H1 (cell line): ENCODE results near the gene OR1I1. TPM values are rescaled to one million over a fixed set of nuclear protein-coding genes. Genes with fewer than 3 reads are reported as not detected.

Experiments used
- CTCF ChIA-PET: fragments of 300-600 bp; sonication (Branson Sonifier 250); formaldehyde crosslinking; loops from one replicate; lab custom pipeline; 2021; ENCODE audit not compliant: partially characterized antibody; lab: Charles Lee
- POLR2A ChIA-PET: fragments of 300-600 bp; sonication (Branson Sonifier 250); formaldehyde crosslinking; loops from one replicate; lab custom pipeline; 2021; ENCODE audit warnings: inconsistent platforms; ENCODE audit not compliant: partially characterized antibody; lab: Charles Lee
- DNase-seq, 2 experiments: peaks; one replicate each; pipeline versions ENCODE4 v3.0.0 to v3.0.0-alpha.2; 2010 to 2022; ENCODE audit warnings: low spot score in 2 of 2, low read depth in 1 of 2, mixed read lengths in 1 of 2
- FAIRE-seq: peaks from 2 replicates; lab custom pipeline; 2011; peaks lifted over from hg19 to GRCh38; lab: Jason Lieb, UNC
- H2AFZ ChIP-seq: 2 replicates; pipeline ENCODE4 v1.8.1; 2012; ENCODE audit warnings: low read length, inconsistent platforms
- H2AK5ac ChIP-seq: 2 replicates; pipeline ENCODE4 v1.6.1; 2013; ENCODE audit warnings: low read depth, low read length
- H2BK120ac ChIP-seq: replicated peaks from 2 replicates; pipeline ENCODE3; 2013; ENCODE audit warnings: low read depth, low read length, inconsistent platforms
- H2BK12ac ChIP-seq: 2 replicates; pipeline ENCODE4 v1.6.1; 2013; ENCODE audit warnings: low read depth, low read length
- H2BK15ac ChIP-seq: 2 replicates; pipeline ENCODE4 v1.6.1; 2013; ENCODE audit warnings: low read length
- H2BK20ac ChIP-seq: 2 replicates; pipeline ENCODE4 v1.6.1; 2013; ENCODE audit warnings: low read length
- H2BK5ac ChIP-seq: 2 replicates; pipeline ENCODE4 v1.6.1; 2013; ENCODE audit warnings: low read depth, low read length
- H3K14ac ChIP-seq: 2 replicates; pipeline ENCODE4 v1.6.1; 2013; ENCODE audit warnings: inconsistent platforms; ENCODE audit not compliant: insufficient read length
- H3K18ac ChIP-seq: 2 replicates; pipeline ENCODE4 v1.6.1; 2013; ENCODE audit warnings: low read length; ENCODE audit errors: extremely low read depth
- H3K23ac ChIP-seq: 2 replicates; pipeline ENCODE4 v1.6.1; 2013; ENCODE audit warnings: inconsistent platforms; ENCODE audit not compliant: insufficient read length
- H3K23me2 ChIP-seq: 2 replicates; pipeline ENCODE4 v1.6.1; 2013; ENCODE audit warnings: low read depth, low read length
- H3K27ac ChIP-seq: 2 replicates; pipeline ENCODE4 v1.6.1; 2011; ENCODE audit warnings: low read depth, low read length, inconsistent platforms
- H3K27me3 ChIP-seq, 4 experiments: replicated peaks in 1 of 4; 1 replicate in 1 of 4; 2 replicates in 3 of 4; pipeline versions ENCODE4 v1.6.1 to v1.8.1; 2011 to 2013; ENCODE audit warnings: low read length in 3 of 4, mild to moderate bottlenecking in 3 of 4, inconsistent platforms in 2 of 4, mixed read lengths in 2 of 4, moderate library complexity in 1 of 4; ENCODE audit not compliant: control insufficient read depth in 3 of 4, insufficient read depth in 3 of 4; ENCODE audit errors: extremely low read depth in 1 of 4
- H3K36me3 ChIP-seq, 4 experiments: 2 replicates each; pipeline versions ENCODE4 v1.6.1 to v1.8.1; 2011 to 2013; ENCODE audit warnings: mild to moderate bottlenecking in 4 of 4, low read length in 3 of 4, moderate library complexity in 2 of 4, control low read depth in 1 of 4, inconsistent platforms in 1 of 4; ENCODE audit not compliant: insufficient read depth in 4 of 4, control insufficient read depth in 2 of 4
- H3K4ac ChIP-seq: replicated peaks from 2 replicates; pipeline ENCODE3; 2013; ENCODE audit warnings: low read length, low read depth, mixed read lengths, inconsistent platforms; ENCODE audit not compliant: insufficient read length
- H3K4me1 ChIP-seq, 4 experiments: replicated peaks in 1 of 4; 1 replicate in 1 of 4; 2 replicates in 3 of 4; pipeline versions ENCODE4 v1.6.1 to v1.8.1; 2011 to 2013; ENCODE audit warnings: low read length in 3 of 4, inconsistent platforms in 2 of 4, mixed read lengths in 1 of 4; ENCODE audit not compliant: insufficient read depth in 4 of 4, control insufficient read depth in 3 of 4
- H3K4me2 ChIP-seq, 2 experiments: 2 replicates each; pipeline versions ENCODE4 v1.6.1 to v1.8.1; 2011 to 2013; ENCODE audit warnings: low read depth in 2 of 2, low read length in 2 of 2, control low read depth in 1 of 2, inconsistent platforms in 1 of 2, mild to moderate bottlenecking in 1 of 2; ENCODE audit not compliant: insufficient read depth in 1 of 2
- H3K4me3 ChIP-seq, 4 experiments: fragments of 200-600, 300-600 bp in 1 of 4; sonication (generic), shearing (Covaris generic), sonication (Bioruptor Twin) in 1 of 4; 2 replicates each; pipeline versions ENCODE4 v1.5.1 to v1.8.1; 2011 to 2016; ENCODE audit warnings: low read length in 4 of 4, low read depth in 3 of 4, control low read depth in 2 of 4, inconsistent platforms in 2 of 4, mild to moderate bottlenecking in 2 of 4, mixed read lengths in 1 of 4, moderate library complexity in 1 of 4; ENCODE audit not compliant: insufficient read depth in 2 of 4; ENCODE audit errors: extremely low read depth in 1 of 4
- H3K56ac ChIP-seq: replicated peaks from 2 replicates; pipeline ENCODE3; 2013; ENCODE audit warnings: low read depth, mild to moderate bottlenecking, mixed read lengths, low read length, inconsistent platforms; ENCODE audit not compliant: insufficient read length
- H3K79me1 ChIP-seq: 2 replicates; pipeline ENCODE4 v1.6.1; 2013; ENCODE audit warnings: low read depth, low read length, control low read depth
- H3K79me2 ChIP-seq, 2 experiments: 2 replicates each; pipeline versions ENCODE4 v1.6.1 to v1.8.1; 2012 to 2013; ENCODE audit warnings: low read length in 2 of 2, mild to moderate bottlenecking in 2 of 2, inconsistent platforms in 1 of 2; ENCODE audit not compliant: insufficient read depth in 2 of 2, control insufficient read depth in 1 of 2
- H3K9ac ChIP-seq, 4 experiments: replicated peaks in 1 of 4; 1 replicate in 1 of 4; 2 replicates in 3 of 4; pipeline versions ENCODE4 v1.6.1 to v1.8.1; 2011 to 2013; ENCODE audit warnings: low read depth in 3 of 4, low read length in 3 of 4, control low read depth in 2 of 4, mild to moderate bottlenecking in 2 of 4, moderate library complexity in 2 of 4, inconsistent platforms in 1 of 4; ENCODE audit errors: extremely low read depth in 1 of 4
- H3K9me3 ChIP-seq, 2 experiments: 2 replicates each; pipeline versions ENCODE4 v1.6.1 to v1.8.1; 2012 to 2013; ENCODE audit warnings: mild to moderate bottlenecking in 2 of 2, moderate library complexity in 2 of 2, control low read depth in 1 of 2, inconsistent platforms in 1 of 2, low read depth in 1 of 2, low read length in 1 of 2, mixed read lengths in 1 of 2; ENCODE audit not compliant: insufficient read depth in 2 of 2
- H4K20me1 ChIP-seq, 2 experiments: replicated peaks in 1 of 2; 2 replicates each; pipeline versions ENCODE3 to v1.8.1; 2011 to 2013; ENCODE audit warnings: inconsistent platforms in 2 of 2, low read length in 2 of 2, mild to moderate bottlenecking in 1 of 2; ENCODE audit not compliant: insufficient read depth in 2 of 2, control insufficient read depth in 1 of 2
- H4K5ac ChIP-seq: 2 replicates; pipeline ENCODE4 v1.6.1; 2013; ENCODE audit warnings: low read length, low read depth, mixed read lengths, inconsistent platforms; ENCODE audit not compliant: insufficient read length
- H4K8ac ChIP-seq: 2 replicates; pipeline ENCODE4 v1.8.0; 2013; ENCODE audit warnings: mild to moderate bottlenecking, moderate library complexity, low read length, inconsistent platforms; ENCODE audit not compliant: insufficient read depth; ENCODE audit errors: extremely low read depth
- H4K91ac ChIP-seq: replicated peaks from 2 replicates; pipeline ENCODE3; 2013; ENCODE audit warnings: low read length, mixed read lengths, inconsistent platforms; ENCODE audit not compliant: insufficient read length
- CBX8 ChIP-seq: fragments of 300-800, 300-1000 bp; sonication (generic); IDR thresholded peaks from 2 replicates; pipeline ENCODE4 v1.7.1; 2016; ENCODE audit warnings: low read depth, low read length, borderline replicate concordance
- CHD2 ChIP-seq: IDR thresholded peaks from 2 replicates; pipeline ENCODE4 v1.6.1; 2012; ENCODE audit warnings: low read length, improper control_type of control experiment
- FOSL1 ChIP-seq: IDR thresholded peaks from 2 replicates; pipeline ENCODE4 v1.6.1; 2011; ENCODE audit warnings: mild to moderate bottlenecking, low read depth, low read length, moderate library complexity; ENCODE audit not compliant: insufficient read depth
- KDM5A ChIP-seq: fragments of 200-600 bp; IDR thresholded peaks from 2 replicates; pipeline ENCODE4 v1.7.1; 2012; ENCODE audit warnings: mild to moderate bottlenecking, low read length, inconsistent platforms, mixed read lengths
- MAFK ChIP-seq: IDR thresholded peaks from 2 replicates; pipeline ENCODE4 v1.6.1; 2012; ENCODE audit warnings: low read depth, mild to moderate bottlenecking, improper control_type of control experiment, low read length
- NANOG ChIP-seq: IDR thresholded peaks from 2 replicates; pipeline ENCODE4 v1.6.1; 2011; ENCODE audit warnings: low read length, low read depth, mild to moderate bottlenecking, inconsistent platforms; ENCODE audit not compliant: insufficient read depth, poor library complexity, severe bottlenecking
- SUZ12 ChIP-seq: fragments of 200-600 bp; sonication (generic); IDR thresholded peaks from 2 replicates; pipeline ENCODE4 v1.6.1; 2012; ENCODE audit warnings: mild to moderate bottlenecking, inconsistent platforms, low read length, moderate library complexity, mixed read lengths
- WGBS, 2 experiments: shearing (Covaris generic) in 1 of 2; methylation state at CpG; one replicate each; pipeline versions ENCODE4 v1.1.6 to v1.1.7; 2013 to 2015; ENCODE audit warnings: low lambda C conversion rate in 2 of 2, mixed read lengths in 2 of 2, inconsistent platforms in 1 of 2, low coverage in 1 of 2, missing lambda C conversion rate in 1 of 2; ENCODE audit not compliant: insufficient replicate concordance in 2 of 2, insufficient coverage in 1 of 2, insufficient read length in 1 of 2; ENCODE audit errors: extremely low coverage in 1 of 2, missing lambda C conversion rate in 1 of 2; 5-methylcytosine and 5-hydroxymethylcytosine counted together
- polyA plus RNA-seq, 7 experiments: library from polyadenylated mRNA; depleted of rRNA in 3 of 7; stranded (reverse) in 5 of 7; unstranded in 2 of 7; fragments of >200 nt in 5 of 7; fragments of 200-250 nt in 2 of 7; gene quantifications; 1 replicate in 5 of 7; 2 replicates in 1 of 7; 4 replicates in 1 of 7; pipeline versions ENCODE4 v1.2.1 to v1.2.3, GENCODE V29; 2011 to 2013; ENCODE audit warnings: missing spikeins in 2 of 7, mixed read lengths in 2 of 7
- total RNA-seq: library from RNA; stranded (reverse); fragmentation: NEBNext Ultra II Directional; extraction: Animal tissue kit (Norgen Biotek cat#: 25700); gene quantifications from 2 replicates; pipeline ENCODE4 v1.2.1, GENCODE V29; 2021
- TF ChIP-seq, protein P1 (sequence below), 3 experiments: IDR thresholded peaks; 1 replicate in 2 of 3; 2 replicates in 1 of 3; pipeline versions ENCODE4 v1.5.1 to v1.6.1; 2011; ENCODE audit warnings: low read length in 3 of 3, mild to moderate bottlenecking in 3 of 3, inconsistent platforms in 2 of 3, low read depth in 1 of 3, moderate library complexity in 1 of 3; ENCODE audit not compliant: insufficient read depth in 1 of 3; ENCODE audit errors: control extremely low read depth in 1 of 3

OR1I1 gene
- total and polyA plus RNA-seq, 2 of the 8 experiments (the other 6 are each of a cell fraction or from before 2014, with no cell fraction given), result not detected

DNA sequence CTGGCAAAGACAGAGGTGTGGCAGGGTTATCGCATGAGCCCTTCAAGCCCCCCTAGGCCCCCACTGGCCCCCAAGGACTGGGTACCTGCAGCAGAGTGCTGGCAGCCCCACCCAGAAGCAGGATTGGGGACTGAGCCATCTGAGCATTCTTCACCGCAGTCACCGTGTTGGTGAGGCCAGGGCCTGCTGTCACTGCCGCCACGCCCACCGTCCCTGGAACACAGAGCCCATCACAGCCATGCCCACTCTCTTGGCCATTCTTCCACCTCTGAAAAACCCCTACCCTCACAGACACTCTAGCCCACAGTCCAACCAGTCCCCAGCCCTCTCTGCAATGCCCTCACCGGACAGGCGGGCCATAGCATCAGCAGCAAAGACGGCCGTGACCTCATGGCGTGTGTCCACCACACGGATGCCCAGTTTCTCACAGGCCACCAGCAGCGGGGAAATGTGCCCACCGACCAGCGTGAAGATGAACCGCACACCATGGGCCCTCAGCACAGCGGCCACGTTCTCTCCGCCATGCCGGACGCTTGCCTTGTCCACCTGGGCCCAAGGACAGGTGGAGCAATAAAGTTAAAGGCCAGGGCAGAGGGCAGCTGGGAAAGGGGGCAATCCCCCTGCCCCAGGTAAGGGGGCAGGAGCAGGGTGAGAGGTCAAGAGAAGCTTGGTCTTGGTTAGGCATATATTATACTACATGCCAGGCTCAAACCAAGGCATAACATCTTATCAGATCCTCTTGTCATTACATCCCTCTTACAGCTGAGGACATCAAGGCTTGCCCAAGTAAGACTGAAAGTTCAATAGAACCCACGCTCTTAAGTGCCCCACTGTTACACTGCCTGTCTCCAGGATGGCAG lies 41.2 kb downstream of the OR1I1 start:
- no peak overlapping the region for H3K27ac ChIP-seq
- H3K79me1 ChIP-seq, result peaks cover 9% of the 10 kb centered on the region
- no peak overlapping the region for H3K18ac ChIP-seq
- H3K4me2 ChIP-seq, result no peak overlapping the region; a peak in 1 of 4 replicates
- no peak overlapping the region for H4K91ac ChIP-seq
- H3K23ac ChIP-seq, result no peak overlapping the region
- H3K56ac ChIP-seq, result no peak overlapping the region
- H3K4ac ChIP-seq, result no peak overlapping the region
- H2BK5ac ChIP-seq, result no peak overlapping the region
- POLR2A ChIA-PET, result interaction anchor here (1.3 to 5.1 kb wide), 3 partner anchors 10 to 34 kb away, joined by 3 to 67 read pairs (median 5); no protein-coding TSS in a partner anchor
- no peak overlapping the region for H2BK120ac ChIP-seq
- peaks cover 8 to 27% (median 21%) of the 10 kb centered on the region in 4 experiments; a peak in 7 of 8 replicates for H3K36me3 ChIP-seq
- no peak overlapping the region for H3K14ac ChIP-seq
- 91% methylated on average over 22 of the region's 22 CpGs; no CpG with 5 or more reads in 1 of the 2 experiments for WGBS, 2 experiments
- no peak overlapping the region for H4K5ac ChIP-seq
- no peak for DNase-seq
- no peak overlapping the region for H2BK20ac ChIP-seq
- H4K8ac ChIP-seq, result no peak overlapping the region; the same call in 1 of the 2 replicates
- FAIRE-seq, result no peak
- peaks cover 0 to 9% (median 1%) of the 10 kb centered on the region in 4 experiments; a peak in 4 of 7 replicates for H3K4me1 ChIP-seq
- H3K23me2 ChIP-seq, result peaks cover 8% of the 10 kb centered on the region; the same call in 1 of the 2 replicates
- no peaks in the 10 kb centered on the region for H3K27me3 ChIP-seq
- H2BK12ac ChIP-seq, result no peak overlapping the region
- H2AFZ ChIP-seq, result no peak overlapping the region
- H2AK5ac ChIP-seq, result no peak overlapping the region
- no peak overlapping the region for H3K9ac ChIP-seq
- no peak overlapping the region for H2BK15ac ChIP-seq
- H4K20me1 ChIP-seq, result peaks cover 2 to 3% of the 10 kb centered on the region in 2 experiments
- no peak overlapping the region for H3K4me3 ChIP-seq
- CTCF ChIA-PET, result interaction anchor here (1.4 to 5.7 kb wide), 4 partner anchors 9 to 30 kb away, joined by 4 to 39 read pairs (median 8); no protein-coding TSS in a partner anchor
- H3K79me2 ChIP-seq, result peaks cover 0 to 13% of the 10 kb centered on the region in 2 experiments; a peak in 2 of 4 replicates
- peaks cover 4 to 7% of the 10 kb centered on the region in 2 experiments; a peak in 1 of 4 replicates for H3K9me3 ChIP-seq
- TF ChIP-seq CBX8 (no peak), KDM5A (no peak), FOSL1 (no peak), NANOG (no peak), MAFK (no peak), CHD2 (no peak), SUZ12 (no peak)
- TF ChIP-seq, protein P1, sequence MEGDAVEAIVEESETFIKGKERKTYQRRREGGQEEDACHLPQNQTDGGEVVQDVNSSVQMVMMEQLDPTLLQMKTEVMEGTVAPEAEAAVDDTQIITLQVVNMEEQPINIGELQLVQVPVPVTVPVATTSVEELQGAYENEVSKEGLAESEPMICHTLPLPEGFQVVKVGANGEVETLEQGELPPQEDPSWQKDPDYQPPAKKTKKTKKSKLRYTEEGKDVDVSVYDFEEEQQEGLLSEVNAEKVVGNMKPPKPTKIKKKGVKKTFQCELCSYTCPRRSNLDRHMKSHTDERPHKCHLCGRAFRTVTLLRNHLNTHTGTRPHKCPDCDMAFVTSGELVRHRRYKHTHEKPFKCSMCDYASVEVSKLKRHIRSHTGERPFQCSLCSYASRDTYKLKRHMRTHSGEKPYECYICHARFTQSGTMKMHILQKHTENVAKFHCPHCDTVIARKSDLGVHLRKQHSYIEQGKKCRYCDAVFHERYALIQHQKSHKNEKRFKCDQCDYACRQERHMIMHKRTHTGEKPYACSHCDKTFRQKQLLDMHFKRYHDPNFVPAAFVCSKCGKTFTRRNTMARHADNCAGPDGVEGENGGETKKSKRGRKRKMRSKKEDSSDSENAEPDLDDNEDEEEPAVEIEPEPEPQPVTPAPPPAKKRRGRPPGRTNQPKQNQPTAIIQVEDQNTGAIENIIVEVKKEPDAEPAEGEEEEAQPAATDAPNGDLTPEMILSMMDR (IDR thresholded peaks at IDR 0.05; ENCODE audit: control extremely low read depth in 1 of 3, insufficient read depth in 1 of 3, low read depth in 1 of 3, low read length in 3 of 3), result no peak
